Fibroblast of pulmonary artery (primary cell): ENCODE results near the gene SBF2.

Experiments used
- DNase-seq: peaks from one replicate; pipeline ENCODE4 v3.0.0-alpha.2; 2010; ENCODE audit warnings: low read depth
- H3K4me3 ChIP-seq: replicated peaks from 2 replicates; pipeline ENCODE4 v1.5.1; 2011; ENCODE audit warnings: low read depth, mild to moderate bottlenecking, control low read depth, low read length, moderate library complexity
- TF ChIP-seq, protein P1 (sequence below): IDR thresholded peaks from 2 replicates; pipeline ENCODE4 v1.5.1; 2011; ENCODE audit warnings: mild to moderate bottlenecking, control low read depth, low read length, inconsistent platforms; ENCODE audit errors: missing control alignments

The SBF2 gene

DNA sequence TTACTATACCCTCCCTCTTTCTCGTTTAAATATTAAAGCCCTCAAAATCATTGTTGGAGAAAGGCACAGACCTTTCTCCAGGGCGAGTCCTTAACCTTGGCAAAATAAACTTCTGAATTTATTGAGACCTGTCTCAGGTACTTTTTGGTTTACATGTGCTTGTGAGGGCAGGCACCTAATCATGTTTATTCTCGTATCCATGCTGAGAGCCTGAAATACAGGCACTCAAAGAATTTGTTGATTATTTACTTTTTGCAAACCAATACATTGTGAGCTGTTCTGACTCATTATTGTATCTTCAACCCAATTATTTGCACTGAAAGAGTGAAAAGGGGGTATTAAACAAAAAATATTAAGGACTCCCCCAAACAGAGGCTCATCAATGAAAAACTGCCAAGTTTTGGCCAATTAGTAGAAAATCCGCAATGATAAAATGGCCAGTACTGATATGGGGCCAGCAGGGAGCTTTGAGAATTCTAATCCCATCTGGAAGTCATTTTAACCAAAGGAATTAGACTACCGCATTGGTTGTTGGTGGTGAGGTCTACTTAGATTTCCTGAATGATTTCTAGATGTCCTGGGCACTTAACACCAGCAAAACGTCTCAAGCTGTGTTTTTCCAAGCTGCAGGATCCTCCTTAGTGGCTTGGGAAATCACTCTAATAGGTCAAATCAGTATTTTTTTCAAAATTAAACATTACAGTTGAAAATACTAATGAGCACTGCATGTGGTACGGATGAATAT, 472.8 kb downstream of the SBF2 start:
- H3K4me3 ChIP-seq, result no peak overlapping the region
- TF ChIP-seq, protein P1, sequence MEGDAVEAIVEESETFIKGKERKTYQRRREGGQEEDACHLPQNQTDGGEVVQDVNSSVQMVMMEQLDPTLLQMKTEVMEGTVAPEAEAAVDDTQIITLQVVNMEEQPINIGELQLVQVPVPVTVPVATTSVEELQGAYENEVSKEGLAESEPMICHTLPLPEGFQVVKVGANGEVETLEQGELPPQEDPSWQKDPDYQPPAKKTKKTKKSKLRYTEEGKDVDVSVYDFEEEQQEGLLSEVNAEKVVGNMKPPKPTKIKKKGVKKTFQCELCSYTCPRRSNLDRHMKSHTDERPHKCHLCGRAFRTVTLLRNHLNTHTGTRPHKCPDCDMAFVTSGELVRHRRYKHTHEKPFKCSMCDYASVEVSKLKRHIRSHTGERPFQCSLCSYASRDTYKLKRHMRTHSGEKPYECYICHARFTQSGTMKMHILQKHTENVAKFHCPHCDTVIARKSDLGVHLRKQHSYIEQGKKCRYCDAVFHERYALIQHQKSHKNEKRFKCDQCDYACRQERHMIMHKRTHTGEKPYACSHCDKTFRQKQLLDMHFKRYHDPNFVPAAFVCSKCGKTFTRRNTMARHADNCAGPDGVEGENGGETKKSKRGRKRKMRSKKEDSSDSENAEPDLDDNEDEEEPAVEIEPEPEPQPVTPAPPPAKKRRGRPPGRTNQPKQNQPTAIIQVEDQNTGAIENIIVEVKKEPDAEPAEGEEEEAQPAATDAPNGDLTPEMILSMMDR, result no peak
- DNase-seq, result no peak

DNA sequence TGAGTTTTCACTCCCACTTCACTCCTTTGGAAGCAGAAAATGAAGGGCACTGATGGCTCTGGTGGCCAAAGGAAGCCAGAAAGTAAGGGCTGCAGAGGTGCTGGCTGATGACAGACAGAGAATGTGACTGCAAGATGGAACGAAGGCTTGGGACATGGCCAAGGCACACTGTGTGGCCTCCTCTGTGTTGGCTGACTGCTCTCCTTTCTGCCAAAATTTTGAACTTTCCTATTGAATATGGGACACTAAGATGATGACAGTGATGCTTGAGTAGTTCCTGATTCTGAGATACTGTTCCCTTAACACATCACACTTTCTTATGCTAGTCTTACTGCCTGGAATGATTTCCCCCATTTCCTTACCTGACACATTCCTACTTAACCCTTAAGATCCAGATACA, 473.8 kb downstream of the SBF2 start:
- TF ChIP-seq, protein P1, result no peak
- no peak for DNase-seq

DNA sequence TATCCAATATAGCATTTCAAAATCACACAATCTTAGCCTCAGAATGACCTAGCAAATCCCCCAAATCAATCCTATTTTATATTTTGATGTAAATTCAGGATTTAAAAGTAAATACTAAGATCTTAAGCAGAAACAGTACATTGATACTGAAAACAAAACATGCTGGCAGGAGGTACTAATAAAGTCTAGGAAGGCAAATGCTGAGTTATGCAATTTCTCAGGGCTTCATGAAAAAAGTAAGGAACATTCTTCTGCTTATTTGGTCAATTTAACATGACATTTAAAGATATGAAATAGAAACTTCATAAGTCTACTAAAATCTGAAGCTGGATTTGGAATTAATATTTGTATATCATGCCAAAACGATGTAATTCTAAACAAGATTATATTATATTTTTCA, 476.8 kb downstream of the SBF2 start:
- TF ChIP-seq, protein P1, result no peak
- DNase-seq, result peak; percentile 15
- H3K4me3 ChIP-seq, result no peak overlapping the region

More for the DNA sequence above, 473.8 kb downstream of the SBF2 start:
- H3K4me3 ChIP-seq, result no peak overlapping the region

DNA sequence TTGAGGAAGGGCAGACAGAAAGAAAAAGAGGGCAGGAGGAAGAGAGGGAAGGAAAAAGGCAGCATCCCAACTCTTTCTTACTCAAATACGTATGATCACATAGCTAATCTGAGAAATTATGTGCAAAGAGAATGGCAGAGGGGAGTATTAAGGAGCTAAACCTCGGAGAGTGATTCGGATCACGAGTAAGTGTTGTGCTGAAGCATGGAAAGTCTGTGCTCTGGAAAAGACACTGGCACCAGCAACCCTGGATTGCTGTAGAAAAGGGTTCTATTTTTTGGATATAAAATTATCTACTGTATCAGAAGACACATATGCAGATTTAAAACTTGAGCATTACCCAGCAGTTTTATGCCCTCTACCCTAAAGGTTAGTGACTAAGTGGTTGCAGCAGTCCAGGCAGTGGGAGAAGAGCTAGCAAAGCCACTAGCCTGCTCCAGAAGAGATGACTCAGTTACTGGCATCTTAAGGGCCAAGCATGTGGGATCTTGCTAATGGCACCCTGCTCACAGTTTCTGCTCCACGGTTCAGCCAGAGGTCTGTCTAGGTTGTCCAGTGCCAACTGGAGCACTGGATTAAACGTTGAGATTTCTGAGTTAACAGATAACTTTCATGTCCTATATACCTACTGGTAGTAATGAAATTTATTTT, 478.4 kb downstream of the SBF2 start:
- TF ChIP-seq, protein P1, result no peak
- peak; percentile 50 for DNase-seq
- no peak overlapping the region for H3K4me3 ChIP-seq

DNA sequence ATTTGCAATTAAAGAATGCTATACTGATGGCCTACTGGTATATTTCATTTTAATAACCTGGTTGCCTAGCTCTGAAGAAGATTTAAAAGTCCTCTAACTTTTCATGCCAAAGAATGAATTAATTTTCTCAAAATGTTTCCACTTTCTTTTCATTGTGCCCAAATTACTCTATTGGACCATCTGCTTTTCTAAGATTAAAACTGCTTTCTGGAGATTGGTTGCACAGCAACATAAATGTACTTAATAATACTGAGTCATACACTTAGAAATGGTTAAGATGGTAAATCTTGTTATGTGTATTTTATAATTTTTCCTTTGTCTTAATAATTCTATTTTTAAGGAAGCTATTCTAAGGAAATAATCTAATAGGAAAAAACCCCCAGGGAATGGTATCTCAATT, 479.9 kb downstream of the SBF2 start:
- TF ChIP-seq, protein P1, result no peak
- no peak overlapping the region for H3K4me3 ChIP-seq
- no peak for DNase-seq

DNA sequence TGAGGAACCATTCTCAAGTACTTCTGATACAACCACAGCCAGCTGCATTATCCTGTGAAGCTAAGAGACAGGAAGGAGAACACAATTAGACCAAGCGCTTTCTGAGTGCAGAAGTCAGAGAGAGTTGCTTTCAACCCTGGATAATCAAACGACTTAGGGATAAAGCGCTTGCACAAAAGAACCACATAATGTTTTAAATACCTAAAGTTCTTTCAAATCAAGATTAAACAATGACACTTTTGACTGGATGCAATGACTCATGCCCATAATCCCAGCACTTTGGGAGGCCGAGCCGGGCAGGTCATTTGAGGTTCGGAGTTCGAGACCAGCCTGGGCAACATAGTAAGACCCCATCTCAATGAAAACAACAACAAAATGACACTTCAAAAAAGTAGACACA, 485.1 kb downstream of the SBF2 start:
- TF ChIP-seq, protein P1, result no peak
- H3K4me3 ChIP-seq, result no peak overlapping the region
- DNase-seq, result peak; percentile 43
